ELR (cell line): ENCODE data around the gene WWOX.

Experiments
- DNase-seq: peaks from one replicate; pipeline ENCODE4 v3.0.0-alpha.2; 2015; ENCODE audit warnings: low read depth

Gene WWOX

GRCh38 chr16:78655331-78656113 is 556.1 kb downstream of the WWOX start:
- no peak for DNase-seq

- no peak for DNase-seq
These were observed 557.4 kb downstream of the WWOX start for GRCh38 chr16:78656887-78657286.

- DNase-seq: no peak
These were observed 559.8 kb downstream of the WWOX start for GRCh38 chr16:78659216-78659615.

GRCh38 chr16:78659668-78660217 is 560.3 kb downstream of the WWOX start:
- DNase-seq: no peak

GRCh38 chr16:78660795-78661194 is 561.3 kb downstream of the WWOX start:
- no peak for DNase-seq

- DNase-seq: no peak
These were observed 564.2 kb downstream of the WWOX start for GRCh38 chr16:78663690-78664089.

- DNase-seq: no peak
These were observed 565.6 kb downstream of the WWOX start for GRCh38 chr16:78664811-78665772.

- no peak for DNase-seq
These were observed 566.9 kb downstream of the WWOX start for GRCh38 chr16:78666318-78666717.

GRCh38 chr16:78667675-78668074 is 568.2 kb downstream of the WWOX start:
- DNase-seq: no peak

- DNase-seq: no peak
These were observed 568.9 kb downstream of the WWOX start for GRCh38 chr16:78668393-78668792.

GRCh38 chr16:78669994-78670393 is 570.5 kb downstream of the WWOX start:
- no peak for DNase-seq

GRCh38 chr16:78672779-78673556 is 573.5 kb downstream of the WWOX start:
- no peak for DNase-seq

GRCh38 chr16:78673884-78674283 is 574.4 kb downstream of the WWOX start:
- DNase-seq: no peak

GRCh38 chr16:78675312-78675711 is 575.9 kb downstream of the WWOX start:
- no peak for DNase-seq

- no peak for DNase-seq
These were observed 576.7 kb downstream of the WWOX start for GRCh38 chr16:78675951-78676792.

GRCh38 chr16:78677181-78677731 is 577.8 kb downstream of the WWOX start:
- DNase-seq: no peak

GRCh38 chr16:78679546-78679945 is 580.1 kb downstream of the WWOX start:
- DNase-seq: no peak

- DNase-seq: no peak
These were observed 582.3 kb downstream of the WWOX start for GRCh38 chr16:78681743-78682142.

- DNase-seq: no peak
These were observed 584.7 kb downstream of the WWOX start for GRCh38 chr16:78684030-78684611.

- DNase-seq: no peak
These were observed 585.4 kb downstream of the WWOX start for GRCh38 chr16:78684655-78685375.
